ENCODE measurements around the gene MNAT1.

MNAT1 gene

GRCh38 chr14:60861545-60862140 is 127.1 kb downstream of the MNAT1 start:
- TF ChIP-seq, protein P1, sequence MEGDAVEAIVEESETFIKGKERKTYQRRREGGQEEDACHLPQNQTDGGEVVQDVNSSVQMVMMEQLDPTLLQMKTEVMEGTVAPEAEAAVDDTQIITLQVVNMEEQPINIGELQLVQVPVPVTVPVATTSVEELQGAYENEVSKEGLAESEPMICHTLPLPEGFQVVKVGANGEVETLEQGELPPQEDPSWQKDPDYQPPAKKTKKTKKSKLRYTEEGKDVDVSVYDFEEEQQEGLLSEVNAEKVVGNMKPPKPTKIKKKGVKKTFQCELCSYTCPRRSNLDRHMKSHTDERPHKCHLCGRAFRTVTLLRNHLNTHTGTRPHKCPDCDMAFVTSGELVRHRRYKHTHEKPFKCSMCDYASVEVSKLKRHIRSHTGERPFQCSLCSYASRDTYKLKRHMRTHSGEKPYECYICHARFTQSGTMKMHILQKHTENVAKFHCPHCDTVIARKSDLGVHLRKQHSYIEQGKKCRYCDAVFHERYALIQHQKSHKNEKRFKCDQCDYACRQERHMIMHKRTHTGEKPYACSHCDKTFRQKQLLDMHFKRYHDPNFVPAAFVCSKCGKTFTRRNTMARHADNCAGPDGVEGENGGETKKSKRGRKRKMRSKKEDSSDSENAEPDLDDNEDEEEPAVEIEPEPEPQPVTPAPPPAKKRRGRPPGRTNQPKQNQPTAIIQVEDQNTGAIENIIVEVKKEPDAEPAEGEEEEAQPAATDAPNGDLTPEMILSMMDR (IDR thresholded peaks at IDR 0.05; ENCODE audit: borderline replicate concordance, insufficient read depth, low read depth, low read length) = no peak
- H3K4me3 ChIP-seq (ENCODE audit: low read depth, low read length) = no peak overlapping the region

DNA sequence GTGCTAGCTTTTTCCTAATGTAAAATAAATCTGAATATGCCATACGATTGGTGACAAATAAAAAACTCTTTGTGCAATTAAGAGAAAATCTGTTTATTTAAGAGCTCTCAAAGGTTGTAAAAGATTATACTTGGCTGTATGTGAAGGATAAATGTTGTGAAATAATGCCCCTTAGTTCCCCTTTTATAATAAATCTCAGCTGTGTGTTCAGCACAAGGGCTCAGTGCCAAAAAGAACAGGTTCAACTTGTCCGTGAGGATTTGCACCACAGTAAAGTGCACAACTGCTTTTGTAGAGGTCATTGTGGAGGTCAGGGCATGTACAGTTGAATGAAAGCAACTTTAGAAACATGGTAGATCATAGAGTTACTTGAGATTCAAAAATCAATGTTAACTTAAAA is 127.7 kb downstream of the MNAT1 start:
- TF ChIP-seq, protein P1 (IDR thresholded peaks at IDR 0.05; ENCODE audit: borderline replicate concordance, insufficient read depth, low read depth, low read length) = no peak
- no peak overlapping the region for H3K4me3 ChIP-seq (ENCODE audit: low read depth, low read length)

- no peak overlapping the region for H3K4me3 ChIP-seq (ENCODE audit: low read depth, low read length)
- TF ChIP-seq, protein P1 (IDR thresholded peaks at IDR 0.05; ENCODE audit: borderline replicate concordance, insufficient read depth, low read depth, low read length) = no peak
Measured at GRCh38 chr14:60863249-60863648, 128.7 kb downstream of the MNAT1 start.

GRCh38 chr14:60865378-60866127 is 131.0 kb downstream of the MNAT1 start:
- TF ChIP-seq, protein P1 (IDR thresholded peaks at IDR 0.05; ENCODE audit: borderline replicate concordance, insufficient read depth, low read depth, low read length) = no peak
- no peak overlapping the region for H3K4me3 ChIP-seq (ENCODE audit: low read depth, low read length)

DNA sequence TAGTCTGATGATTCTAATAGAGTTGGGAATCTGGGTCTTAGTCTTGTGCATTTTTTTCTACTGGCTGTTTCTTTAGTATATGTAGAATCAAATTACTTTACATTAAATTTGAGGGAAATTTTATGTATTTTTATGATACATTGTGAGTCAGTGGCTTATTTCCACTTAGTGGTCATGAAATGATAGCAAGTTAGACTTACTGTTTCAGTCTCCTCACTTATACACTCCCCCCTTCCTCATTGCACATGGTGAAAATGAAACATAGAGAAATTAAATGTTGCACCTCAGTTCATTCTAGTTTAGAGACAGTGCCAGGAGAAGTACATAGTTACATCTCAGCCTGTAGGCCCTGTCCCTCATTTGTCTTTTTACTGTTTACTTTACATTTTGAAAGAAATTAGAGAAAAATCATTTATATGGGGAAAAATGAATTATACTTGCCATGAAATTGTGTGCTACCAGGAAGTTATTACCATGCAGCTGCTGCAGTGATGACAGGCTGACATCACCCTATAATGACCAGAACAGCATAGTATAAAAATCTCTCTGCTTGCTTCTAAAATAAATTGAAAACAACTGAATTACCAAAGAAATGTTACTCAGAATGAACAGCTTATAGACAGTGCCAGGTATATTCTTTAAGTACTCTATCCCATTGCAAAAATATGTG is 133.1 kb downstream of the MNAT1 start:
- TF ChIP-seq, protein P1 (IDR thresholded peaks at IDR 0.05; ENCODE audit: borderline replicate concordance, insufficient read depth, low read depth, low read length) = no peak
- H3K4me3 ChIP-seq (ENCODE audit: low read depth, low read length) = no peak overlapping the region

DNA sequence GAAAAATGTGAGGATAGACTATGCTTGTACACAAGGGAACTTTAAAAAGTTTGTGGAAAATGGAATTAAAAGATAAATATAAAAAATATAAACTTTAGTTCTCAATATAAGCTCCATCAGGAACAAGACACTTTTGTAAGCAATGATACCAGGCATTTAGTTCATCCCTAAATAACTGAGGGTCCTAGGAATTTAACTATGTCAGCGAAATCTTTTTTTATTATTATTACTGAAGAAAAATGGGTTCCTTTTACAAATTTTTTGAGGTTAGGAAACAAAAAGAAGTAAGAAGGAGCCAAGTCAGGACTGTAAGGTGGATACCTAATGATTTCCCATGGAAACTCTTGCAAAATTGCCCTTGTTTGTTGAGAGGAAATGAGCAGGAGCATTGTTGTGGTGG is 143.6 kb downstream of the MNAT1 start:
- TF ChIP-seq, protein P1 (IDR thresholded peaks at IDR 0.05; ENCODE audit: borderline replicate concordance, insufficient read depth, low read depth, low read length) = no peak
- H3K4me3 ChIP-seq (ENCODE audit: low read depth, low read length) = no peak overlapping the region
